HepG2 (cell line): Measurements from ENCODE around the gene SPTSSA. TPM values are rescaled to one million over a fixed set of nuclear protein-coding genes. Genes with fewer than 3 reads are reported as not detected.

ENCODE experiments used
- BHLHE40 ChIP-seq: IDR thresholded peaks from 2 replicates; pipeline ENCODE4 v1.6.1; 2011; ENCODE audit warnings: low read length, improper control_type of control experiment
- CBFB ChIP-seq: sonication (generic); formaldehyde crosslinking; IDR thresholded peaks from 2 replicates; pipeline ENCODE4 v1.4.0; 2020; ENCODE audit warnings: missing genetic modification reagents
- FOSL1 ChIP-seq: sonication (generic); formaldehyde crosslinking; IDR thresholded peaks from 2 replicates; pipeline ENCODE4 v1.9.0; 2021; ENCODE audit warnings: missing genetic modification reagents, borderline replicate concordance
- HCFC1 ChIP-seq: fragments of 150-350 bp; IDR thresholded peaks from 2 replicates; pipeline ENCODE4 v1.6.1; 2014; ENCODE audit warnings: low read depth, low read length
- HMG20A ChIP-seq: IDR thresholded peaks from 2 replicates; pipeline ENCODE4 v1.6.1; 2016; ENCODE audit warnings: borderline replicate concordance
- JUN ChIP-seq: sonication (generic); formaldehyde crosslinking; IDR thresholded peaks from 2 replicates; pipeline ENCODE4 v1.4.0; 2020; ENCODE audit warnings: mild to moderate bottlenecking, missing genetic modification reagents
- KDM3A ChIP-seq: IDR thresholded peaks from 2 replicates; pipeline ENCODE4 v1.6.1; 2018; ENCODE audit warnings: low read depth, missing compliant biosample characterization
- KLF9 ChIP-seq: IDR thresholded peaks from 2 replicates; pipeline ENCODE4 v1.6.1; 2016; ENCODE audit warnings: low read depth
- NFE2L2 ChIP-seq: fragments of 150-350 bp; IDR thresholded peaks from 2 replicates; pipeline ENCODE4 v1.6.1; 2014; ENCODE audit warnings: low read length
- NONO ChIP-seq, 2 experiments: fragments of 450-650 bp in 1 of 2; sonication (generic) in 1 of 2; formaldehyde crosslinking in 1 of 2; IDR thresholded peaks in 1 of 2; conservative IDR thresholded peaks in 1 of 2; 2 replicates each; pipeline versions ENCODE4 v1.6.1 to v1.8.0; 2017 to 2022; ENCODE audit warnings: mild to moderate bottlenecking in 1 of 2, missing genetic modification reagents in 1 of 2, moderate library complexity in 1 of 2
- NR2F6 ChIP-seq, 2 experiments: IDR thresholded peaks; 2 replicates each; pipeline ENCODE4 v1.6.1; 2016; ENCODE audit warnings: antibody characterized with exemption in 1 of 2, mild to moderate bottlenecking in 1 of 2
- SRSF9 ChIP-seq: fragments of 200-400 bp; formaldehyde crosslinking; IDR thresholded peaks from 2 replicates; pipeline ENCODE4 v1.6.1; 2018; ENCODE audit warnings: borderline replicate concordance, mild to moderate bottlenecking, low read depth, low read length; ENCODE audit not compliant: insufficient read depth, poor library complexity, severe bottlenecking
- TGIF2 ChIP-seq: IDR thresholded peaks from 2 replicates; pipeline ENCODE4 v1.6.1; 2016; ENCODE audit warnings: control low read depth, missing compliant biosample characterization
- ZNF121 ChIP-seq: sonication (generic); formaldehyde crosslinking; IDR thresholded peaks from 2 replicates; pipeline ENCODE4 v1.5.0; 2020; ENCODE audit warnings: mild to moderate bottlenecking, missing genetic modification reagents
- ZNF34 ChIP-seq: sonication (generic); formaldehyde crosslinking; IDR thresholded peaks from 2 replicates; pipeline ENCODE4 v1.4.0; 2020; ENCODE audit warnings: mild to moderate bottlenecking, missing genetic modification reagents, borderline replicate concordance
- ZNF432 ChIP-seq: sonication (generic); formaldehyde crosslinking; IDR thresholded peaks from 2 replicates; pipeline ENCODE4 v1.5.0; 2020; ENCODE audit warnings: missing genetic modification reagents, mild to moderate bottlenecking, borderline replicate concordance
- ZNF460 ChIP-seq: sonication (generic); formaldehyde crosslinking; IDR thresholded peaks from 2 replicates; pipeline ENCODE4 v1.5.1; 2020; ENCODE audit warnings: missing genetic modification reagents, mild to moderate bottlenecking, borderline replicate concordance
- ZNF496 ChIP-seq: sonication (generic); formaldehyde crosslinking; IDR thresholded peaks from 2 replicates; pipeline ENCODE4 v1.8.1; 2023; ENCODE audit warnings: mild to moderate bottlenecking, moderate library complexity, missing genetic modification reagents; ENCODE audit not compliant: insufficient replicate concordance
- polyA plus RNA-seq, 8 experiments: library from polyadenylated mRNA; depleted of rRNA in 3 of 8; stranded (reverse) in 7 of 8; unstranded in 1 of 8; fragments of >200 nt; fragmentation: Illumina TruSeq in 4 of 8; extraction: Trizol in 4 of 8; gene quantifications; 2 replicates each; pipeline versions ENCODE4 v1.2.1 to v1.2.3, GENCODE V29; 2011 to 2016; ENCODE audit warnings: low read depth in 4 of 8, missing spikeins in 1 of 8, mixed read lengths in 1 of 8; ENCODE audit not compliant: insufficient read depth in 1 of 8
- total RNA-seq, 5 experiments: library from RNA; depleted of rRNA; stranded (reverse); fragments of >200 nt; fragmentation: Illumina TruSeq; extraction: Trizol; gene quantifications; 2 replicates each; pipeline ENCODE4 v1.2.3, GENCODE V29; 2016; ENCODE audit warnings: low read depth in 1 of 5
- TF ChIP-seq, protein P1 (sequence below): sonication (generic); formaldehyde crosslinking; IDR thresholded peaks from 2 replicates; pipeline ENCODE4 v1.5.0; 2020; ENCODE audit warnings: mild to moderate bottlenecking, missing genetic modification reagents
- TF ChIP-seq, protein P2 (sequence below): sonication (generic); formaldehyde crosslinking; IDR thresholded peaks from 2 replicates; pipeline ENCODE4 v1.4.0; 2020; ENCODE audit warnings: missing genetic modification reagents
- TF ChIP-seq, protein P3 (sequence below): sonication (generic); formaldehyde crosslinking; IDR thresholded peaks from 2 replicates; pipeline ENCODE4 v1.8.0; 2022; ENCODE audit warnings: mild to moderate bottlenecking, missing genetic modification reagents; ENCODE audit not compliant: insufficient replicate concordance
- TF ChIP-seq, protein P4 (sequence below): sonication (generic); formaldehyde crosslinking; IDR thresholded peaks from 2 replicates; pipeline ENCODE4 v1.4.0; 2020; ENCODE audit warnings: missing genetic modification reagents
- TF ChIP-seq, protein P5 (sequence below): sonication (generic); formaldehyde crosslinking; IDR thresholded peaks from 2 replicates; pipeline ENCODE4 v1.4.0; 2020; ENCODE audit warnings: missing genetic modification reagents

Gene SPTSSA
- total and polyA plus RNA-seq, 2 of the 13 experiments (the other 11 are each of a cell fraction or from before 2014, with no cell fraction given): 19.1 to 86.1 TPM

DNA sequence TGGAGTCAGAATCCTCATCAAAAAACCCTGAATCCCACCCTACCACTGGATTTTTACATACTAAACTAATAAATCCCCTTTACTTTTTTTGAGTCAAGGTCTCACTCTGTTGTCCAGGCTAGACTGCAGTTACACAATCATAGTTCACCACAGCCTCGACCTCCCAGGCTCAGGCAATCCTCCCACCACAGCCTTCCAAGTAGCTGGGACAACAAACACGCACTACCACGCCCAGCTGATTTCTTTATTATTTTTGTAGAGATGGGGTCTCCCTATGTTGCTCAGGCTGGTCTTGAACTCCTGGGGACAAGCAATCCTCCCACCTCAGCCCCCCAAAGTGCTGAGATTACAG lies 24.3 kb downstream of the SPTSSA start (continued):
- TF ChIP-seq, protein P1, sequence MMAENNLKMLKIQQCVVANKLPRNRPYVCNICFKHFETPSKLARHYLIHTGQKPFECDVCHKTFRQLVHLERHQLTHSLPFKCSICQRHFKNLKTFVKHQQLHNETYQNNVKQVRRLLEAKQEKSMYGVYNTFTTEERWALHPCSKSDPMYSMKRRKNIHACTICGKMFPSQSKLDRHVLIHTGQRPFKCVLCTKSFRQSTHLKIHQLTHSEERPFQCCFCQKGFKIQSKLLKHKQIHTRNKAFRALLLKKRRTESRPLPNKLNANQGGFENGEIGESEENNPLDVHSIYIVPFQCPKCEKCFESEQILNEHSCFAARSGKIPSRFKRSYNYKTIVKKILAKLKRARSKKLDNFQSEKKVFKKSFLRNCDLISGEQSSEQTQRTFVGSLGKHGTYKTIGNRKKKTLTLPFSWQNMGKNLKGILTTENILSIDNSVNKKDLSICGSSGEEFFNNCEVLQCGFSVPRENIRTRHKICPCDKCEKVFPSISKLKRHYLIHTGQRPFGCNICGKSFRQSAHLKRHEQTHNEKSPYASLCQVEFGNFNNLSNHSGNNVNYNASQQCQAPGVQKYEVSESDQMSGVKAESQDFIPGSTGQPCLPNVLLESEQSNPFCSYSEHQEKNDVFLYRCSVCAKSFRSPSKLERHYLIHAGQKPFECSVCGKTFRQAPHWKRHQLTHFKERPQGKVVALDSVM (CRISPR knock-in tag): peak; percentile 92
- no peak for TF ChIP-seq CBFB (CRISPR knock-in tag)
- TF ChIP-seq, protein P2, sequence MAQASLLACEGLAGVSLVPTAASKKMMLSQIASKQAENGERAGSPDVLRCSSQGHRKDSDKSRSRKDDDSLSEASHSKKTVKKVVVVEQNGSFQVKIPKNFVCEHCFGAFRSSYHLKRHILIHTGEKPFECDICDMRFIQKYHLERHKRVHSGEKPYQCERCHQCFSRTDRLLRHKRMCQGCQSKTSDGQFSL (CRISPR knock-in tag): no peak
- TF ChIP-seq ZNF34 (CRISPR knock-in tag): 0 out of 2 replicates have a peak, but pooled peaks have one; percentile 52
- TF ChIP-seq ZNF460: no peak; the same call in 1 of the 2 replicates
- 0 out of 2 replicates have a peak, but pooled peaks have one; percentile 21 for TF ChIP-seq NR2F6 (IDR thresholded peaks at IDR 0.05)
- TF ChIP-seq NR2F6 (CRISPR knock-in tag; IDR thresholded peaks at IDR 0.05): no peak
- 0 out of 2 replicates have a peak, but pooled peaks have one; percentile 19 for TF ChIP-seq FOSL1 (CRISPR knock-in tag)
- TF ChIP-seq NONO (IDR thresholded peaks at IDR 0.05): no peak
- no peak for TF ChIP-seq NONO (CRISPR knock-in tag; conservative IDR thresholded peaks at IDR 0.05)
- TF ChIP-seq ZNF496 (CRISPR knock-in tag): no peak
- TF ChIP-seq KLF9: no peak
- no peak for TF ChIP-seq JUN (CRISPR knock-in tag)
- TF ChIP-seq, protein P3, sequence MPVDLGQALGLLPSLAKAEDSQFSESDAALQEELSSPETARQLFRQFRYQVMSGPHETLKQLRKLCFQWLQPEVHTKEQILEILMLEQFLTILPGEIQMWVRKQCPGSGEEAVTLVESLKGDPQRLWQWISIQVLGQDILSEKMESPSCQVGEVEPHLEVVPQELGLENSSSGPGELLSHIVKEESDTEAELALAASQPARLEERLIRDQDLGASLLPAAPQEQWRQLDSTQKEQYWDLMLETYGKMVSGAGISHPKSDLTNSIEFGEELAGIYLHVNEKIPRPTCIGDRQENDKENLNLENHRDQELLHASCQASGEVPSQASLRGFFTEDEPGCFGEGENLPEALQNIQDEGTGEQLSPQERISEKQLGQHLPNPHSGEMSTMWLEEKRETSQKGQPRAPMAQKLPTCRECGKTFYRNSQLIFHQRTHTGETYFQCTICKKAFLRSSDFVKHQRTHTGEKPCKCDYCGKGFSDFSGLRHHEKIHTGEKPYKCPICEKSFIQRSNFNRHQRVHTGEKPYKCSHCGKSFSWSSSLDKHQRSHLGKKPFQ (CRISPR knock-in tag): no peak
- TF ChIP-seq NFE2L2: no peak
- TF ChIP-seq HCFC1: no peak
- TF ChIP-seq, protein P4, sequence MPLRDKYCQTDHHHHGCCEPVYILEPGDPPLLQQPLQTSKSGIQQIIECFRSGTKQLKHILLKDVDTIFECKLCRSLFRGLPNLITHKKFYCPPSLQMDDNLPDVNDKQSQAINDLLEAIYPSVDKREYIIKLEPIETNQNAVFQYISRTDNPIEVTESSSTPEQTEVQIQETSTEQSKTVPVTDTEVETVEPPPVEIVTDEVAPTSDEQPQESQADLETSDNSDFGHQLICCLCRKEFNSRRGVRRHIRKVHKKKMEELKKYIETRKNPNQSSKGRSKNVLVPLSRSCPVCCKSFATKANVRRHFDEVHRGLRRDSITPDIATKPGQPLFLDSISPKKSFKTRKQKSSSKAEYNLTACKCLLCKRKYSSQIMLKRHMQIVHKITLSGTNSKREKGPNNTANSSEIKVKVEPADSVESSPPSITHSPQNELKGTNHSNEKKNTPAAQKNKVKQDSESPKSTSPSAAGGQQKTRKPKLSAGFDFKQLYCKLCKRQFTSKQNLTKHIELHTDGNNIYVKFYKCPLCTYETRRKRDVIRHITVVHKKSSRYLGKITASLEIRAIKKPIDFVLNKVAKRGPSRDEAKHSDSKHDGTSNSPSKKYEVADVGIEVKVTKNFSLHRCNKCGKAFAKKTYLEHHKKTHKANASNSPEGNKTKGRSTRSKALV (CRISPR knock-in tag): no peak
- TF ChIP-seq ZNF432 (CRISPR knock-in tag): no peak
- 0 out of 2 replicates have a peak, but pooled peaks have one; percentile 7 for TF ChIP-seq KDM3A
- TF ChIP-seq, protein P5, sequence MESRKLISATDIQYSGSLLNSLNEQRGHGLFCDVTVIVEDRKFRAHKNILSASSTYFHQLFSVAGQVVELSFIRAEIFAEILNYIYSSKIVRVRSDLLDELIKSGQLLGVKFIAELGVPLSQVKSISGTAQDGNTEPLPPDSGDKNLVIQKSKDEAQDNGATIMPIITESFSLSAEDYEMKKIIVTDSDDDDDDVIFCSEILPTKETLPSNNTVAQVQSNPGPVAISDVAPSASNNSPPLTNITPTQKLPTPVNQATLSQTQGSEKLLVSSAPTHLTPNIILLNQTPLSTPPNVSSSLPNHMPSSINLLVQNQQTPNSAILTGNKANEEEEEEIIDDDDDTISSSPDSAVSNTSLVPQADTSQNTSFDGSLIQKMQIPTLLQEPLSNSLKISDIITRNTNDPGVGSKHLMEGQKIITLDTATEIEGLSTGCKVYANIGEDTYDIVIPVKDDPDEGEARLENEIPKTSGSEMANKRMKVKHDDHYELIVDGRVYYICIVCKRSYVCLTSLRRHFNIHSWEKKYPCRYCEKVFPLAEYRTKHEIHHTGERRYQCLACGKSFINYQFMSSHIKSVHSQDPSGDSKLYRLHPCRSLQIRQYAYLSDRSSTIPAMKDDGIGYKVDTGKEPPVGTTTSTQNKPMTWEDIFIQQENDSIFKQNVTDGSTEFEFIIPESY: no peak
- no peak for TF ChIP-seq HMG20A
- TF ChIP-seq TGIF2 (CRISPR knock-in tag): no peak
- no peak for TF ChIP-seq BHLHE40
- TF ChIP-seq SRSF9: no peak
- peak; percentile 97 for TF ChIP-seq ZNF121 (CRISPR knock-in tag)
